HEK293 (cell line): Measurements from ENCODE around the gene SPDYC.

Experiments used
- CTCF ChIA-PET: fragments of 350-600 bp; formaldehyde crosslinking; extraction: SDS; loops from one replicate; lab custom pipeline; 2021; ENCODE audit warnings: antibody characterized with exemption; lab: Yijun Ruan, JAX
- POLR2A ChIA-PET: fragments of 300-600 bp; formaldehyde crosslinking; extraction: SDS; loops from one replicate; lab custom pipeline; 2020; ENCODE audit warnings: antibody characterized with exemption, inconsistent platforms; lab: Yijun Ruan, JAX
- H3K27ac ChIP-seq: fragments of 200-500 bp; sonication (Bioruptor generic); 2 replicates; pipeline ENCODE4 v1.5.1; 2014; ENCODE audit warnings: low read depth, low read length, control low read depth, inconsistent platforms; ENCODE audit errors: extremely low read depth
- H3K36me3 ChIP-seq, 2 experiments: fragments of 200-500 bp in 1 of 2; sonication (Bioruptor generic) in 1 of 2; 1 replicate in 1 of 2; 2 replicates in 1 of 2; pipeline ENCODE4 v1.5.1; 2014 to 2017; ENCODE audit warnings: inconsistent platforms in 2 of 2, low read length in 2 of 2; ENCODE audit not compliant: control insufficient read depth in 2 of 2, insufficient read depth in 1 of 2
- H3K4me1 ChIP-seq: fragments of 200-500 bp; sonication (Bioruptor generic); 2 replicates; pipeline ENCODE4 v1.5.1; 2014; ENCODE audit warnings: mild to moderate bottlenecking, low read length, inconsistent platforms; ENCODE audit not compliant: control insufficient read depth, insufficient read depth
- H3K4me3 ChIP-seq: 2 replicates; pipeline ENCODE4 v1.5.1; 2011; ENCODE audit warnings: low read depth, mild to moderate bottlenecking, control low read depth, low read length, moderate library complexity
- H3K9me3 ChIP-seq: fragments of 200-500 bp; sonication (Bioruptor generic); 2 replicates; pipeline ENCODE4 v1.5.1; 2014; ENCODE audit warnings: low read depth, low read length, inconsistent platforms; ENCODE audit not compliant: control insufficient read depth, insufficient read depth
- GLI2 ChIP-seq: fragments of 450-650 bp; formaldehyde crosslinking; IDR thresholded peaks from 2 replicates; pipeline ENCODE4; 2017; ENCODE audit warnings: missing biosample characterization, missing genetic modification characterization, low read depth, borderline replicate concordance
- GLI4 ChIP-seq: fragments of 450-650 bp; formaldehyde crosslinking; IDR thresholded peaks from 2 replicates; pipeline ENCODE4 v1.5.1; 2016; ENCODE audit warnings: missing biosample characterization, missing genetic modification characterization
- KLF9 ChIP-seq: fragments of 450-650 bp; formaldehyde crosslinking; IDR thresholded peaks from 2 replicates; pipeline ENCODE4 v1.5.1; 2016; ENCODE audit warnings: missing biosample characterization, missing genetic modification characterization, low read depth
- SALL2 ChIP-seq: fragments of 450-650 bp; formaldehyde crosslinking; IDR thresholded peaks from 2 replicates; pipeline ENCODE4 v1.5.0; 2017; ENCODE audit warnings: missing biosample characterization, mild to moderate bottlenecking, missing genetic modification characterization, borderline replicate concordance
- SCRT1 ChIP-seq: fragments of 450-650 bp; formaldehyde crosslinking; IDR thresholded peaks from 2 replicates; pipeline ENCODE4 v1.5.1; 2016; ENCODE audit warnings: missing biosample characterization, missing genetic modification characterization, borderline replicate concordance
- SCRT2 ChIP-seq: fragments of 450-650 bp; formaldehyde crosslinking; IDR thresholded peaks from 2 replicates; pipeline ENCODE4 v1.5.1; 2016; ENCODE audit warnings: missing biosample characterization, missing genetic modification characterization
- SP2 ChIP-seq: fragments of 450-650 bp; formaldehyde crosslinking; IDR thresholded peaks from 2 replicates; pipeline ENCODE4 v1.5.1; 2016; ENCODE audit warnings: missing biosample characterization, missing genetic modification characterization
- ZFHX2 ChIP-seq: fragments of 450-650 bp; formaldehyde crosslinking; conservative IDR thresholded peaks from 2 replicates; pipeline ENCODE4 v1.5.1; 2016; ENCODE audit warnings: missing biosample characterization, missing genetic modification characterization
- ZNF174 ChIP-seq: fragments of 450-650 bp; formaldehyde crosslinking; IDR thresholded peaks from 2 replicates; pipeline ENCODE4 v1.5.0; 2017; ENCODE audit warnings: missing biosample characterization, mild to moderate bottlenecking, missing genetic modification characterization
- ZNF248 ChIP-seq: fragments of 450-650 bp; formaldehyde crosslinking; IDR thresholded peaks from 2 replicates; pipeline ENCODE4 v1.5.1; 2017; ENCODE audit warnings: missing biosample characterization, missing genetic modification characterization
- ZNF37A ChIP-seq: fragments of 450-650 bp; IDR thresholded peaks from 2 replicates; pipeline ENCODE4 v1.5.1; 2018; ENCODE audit warnings: missing biosample characterization, missing genetic modification characterization
- ZNF707 ChIP-seq: fragments of 450-650 bp; formaldehyde crosslinking; IDR thresholded peaks from 2 replicates; pipeline ENCODE4 v1.5.1; 2016; ENCODE audit warnings: missing biosample characterization, missing genetic modification characterization
- ZNF776 ChIP-seq: fragments of 450-650 bp; formaldehyde crosslinking; IDR thresholded peaks from 2 replicates; pipeline ENCODE4 v1.5.0; 2017; ENCODE audit warnings: missing biosample characterization, missing genetic modification characterization, borderline replicate concordance
- ZNF785 ChIP-seq: fragments of 450-650 bp; formaldehyde crosslinking; IDR thresholded peaks from 2 replicates; pipeline ENCODE4 v1.5.1; 2016; ENCODE audit warnings: missing biosample characterization, missing genetic modification characterization
- TF ChIP-seq, protein P1 (sequence below): fragments of 450-650 bp; formaldehyde crosslinking; IDR thresholded peaks from 2 replicates; pipeline ENCODE4 v1.5.1; 2017; ENCODE audit warnings: missing biosample characterization, missing genetic modification characterization
- TF ChIP-seq, protein P2 (sequence below): fragments of 450-650 bp; IDR thresholded peaks from 2 replicates; pipeline ENCODE4 v1.5.1; 2018; ENCODE audit warnings: missing biosample characterization, mild to moderate bottlenecking, missing genetic modification characterization
- TF ChIP-seq, protein P3 (sequence below): fragments of 450-650 bp; IDR thresholded peaks from 2 replicates; pipeline ENCODE4 v1.5.1; 2018; ENCODE audit warnings: missing biosample characterization, missing genetic modification characterization
- TF ChIP-seq, protein P4 (sequence below): fragments of 450-650 bp; formaldehyde crosslinking; optimal IDR thresholded peaks from 2 replicates; pipeline ENCODE3; 2016; ENCODE audit warnings: missing biosample characterization, mild to moderate bottlenecking, missing genetic modification characterization

The SPDYC gene

DNA sequence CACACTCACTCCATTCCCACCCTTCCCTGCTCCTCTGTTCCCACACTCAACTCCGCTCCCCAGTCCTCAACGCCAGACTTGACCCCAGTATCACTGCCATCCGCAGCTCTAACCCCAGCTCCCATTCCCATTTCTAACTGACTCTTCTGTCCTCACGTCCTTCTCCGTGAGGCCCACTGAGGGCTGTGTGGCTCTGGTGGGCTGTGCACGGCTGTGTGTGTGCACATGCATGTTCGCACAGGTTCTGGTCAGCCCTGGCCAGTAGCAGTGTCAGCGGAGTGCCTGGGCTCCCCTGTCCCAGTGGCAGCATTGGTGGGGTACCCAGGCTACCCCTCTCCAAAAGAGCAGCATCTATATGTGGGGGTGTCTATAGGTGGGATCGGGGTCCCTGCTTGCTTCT, 16.7 kb downstream of the SPDYC start (continued):
- TF ChIP-seq, protein P1, sequence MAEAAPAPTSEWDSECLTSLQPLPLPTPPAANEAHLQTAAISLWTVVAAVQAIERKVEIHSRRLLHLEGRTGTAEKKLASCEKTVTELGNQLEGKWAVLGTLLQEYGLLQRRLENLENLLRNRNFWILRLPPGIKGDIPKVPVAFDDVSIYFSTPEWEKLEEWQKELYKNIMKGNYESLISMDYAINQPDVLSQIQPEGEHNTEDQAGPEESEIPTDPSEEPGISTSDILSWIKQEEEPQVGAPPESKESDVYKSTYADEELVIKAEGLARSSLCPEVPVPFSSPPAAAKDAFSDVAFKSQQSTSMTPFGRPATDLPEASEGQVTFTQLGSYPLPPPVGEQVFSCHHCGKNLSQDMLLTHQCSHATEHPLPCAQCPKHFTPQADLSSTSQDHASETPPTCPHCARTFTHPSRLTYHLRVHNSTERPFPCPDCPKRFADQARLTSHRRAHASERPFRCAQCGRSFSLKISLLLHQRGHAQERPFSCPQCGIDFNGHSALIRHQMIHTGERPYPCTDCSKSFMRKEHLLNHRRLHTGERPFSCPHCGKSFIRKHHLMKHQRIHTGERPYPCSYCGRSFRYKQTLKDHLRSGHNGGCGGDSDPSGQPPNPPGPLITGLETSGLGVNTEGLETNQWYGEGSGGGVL: no peak
- TF ChIP-seq ZNF174: no peak
- no peak for TF ChIP-seq GLI4

DNA sequence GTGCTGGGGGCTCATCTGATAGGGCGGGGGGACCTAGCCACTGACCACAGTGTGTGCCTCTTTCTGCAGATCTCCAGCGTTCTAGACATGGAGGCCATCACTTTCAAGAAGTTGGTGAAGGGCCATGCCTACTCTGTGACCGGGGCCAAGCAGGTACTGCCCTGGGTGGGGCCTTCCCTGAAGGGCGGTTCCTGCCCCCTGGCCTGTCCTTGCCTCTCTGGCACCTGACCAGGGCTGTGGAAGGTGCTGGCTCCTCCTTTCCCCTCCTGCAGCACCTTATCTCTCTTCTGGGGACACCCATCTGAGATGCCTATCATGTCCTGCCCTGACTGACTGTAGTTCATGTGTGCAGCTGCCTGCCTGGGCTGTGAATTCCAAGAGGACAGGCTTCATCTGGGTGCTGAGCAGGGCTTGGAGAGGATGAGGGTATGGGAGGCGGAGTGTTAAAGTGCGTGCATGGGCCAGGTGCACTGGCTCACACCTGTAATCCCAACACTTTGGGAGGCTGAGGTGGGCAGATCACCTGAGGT, 17.2 kb downstream of the SPDYC start:
- Histone ChIP-seq H3K9me3 (no peaks in the 10 kb centered on the region), H3K4me1 (no peaks in the 10 kb centered on the region)
- no peak for TF ChIP-seq ZFHX2 (tag by site-specific recombination)
- no peak for TF ChIP-seq ZNF248 (tag by site-specific recombination)
- TF ChIP-seq SP2 (tag by site-specific recombination): peak; percentile 32
- TF ChIP-seq, all 188 proteins: peak for 1
- POLR2A ChIA-PET: interaction anchor here (1.2 to 1.6 kb wide), 2 partner anchors 10 to 52 kb away, joined by 3 to 11 read pairs; partner anchors contain the start of gene SYVN1
- H3K4me3 ChIP-seq: no peak overlapping the region
- CTCF ChIA-PET: interaction anchor here (1.1 kb wide), 1 partner anchor 16 kb away, joined by 3 read pairs; no protein-coding TSS in a partner anchor
- no peak overlapping the region for H3K27ac ChIP-seq
- H3K36me3 ChIP-seq: peaks cover 9 to 84% of the 10 kb centered on the region in 2 experiments; a peak in 2 of 3 replicates

DNA sequence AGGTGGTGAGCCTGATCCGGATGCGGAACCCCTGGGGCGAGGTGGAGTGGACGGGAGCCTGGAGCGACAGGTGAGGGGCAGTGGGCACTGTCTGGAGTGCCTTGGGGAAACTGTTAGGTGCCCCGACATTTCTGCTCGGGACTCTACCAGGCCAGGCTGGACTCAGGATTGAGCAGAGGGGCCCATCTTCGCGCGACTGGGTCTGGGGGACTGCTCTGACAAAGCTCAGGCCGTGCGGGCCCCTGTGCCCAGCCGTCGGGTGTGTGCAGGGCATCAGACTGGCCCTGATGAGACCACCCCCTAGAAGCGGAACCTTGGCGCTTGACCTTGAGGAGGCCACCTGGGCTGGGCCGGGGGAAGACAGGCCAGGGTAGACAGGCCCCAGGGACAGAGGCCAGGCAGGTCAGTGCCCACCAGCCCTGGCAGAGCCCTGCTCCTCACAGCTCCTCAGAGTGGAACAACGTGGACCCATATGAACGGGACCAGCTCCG, 18.0 kb downstream of the SPDYC start:
- H3K27ac ChIP-seq: no peak overlapping the region
- H3K4me3 ChIP-seq: no peak overlapping the region
- no peaks in the 10 kb centered on the region for H3K4me1 ChIP-seq
- no peaks in the 10 kb centered on the region for H3K9me3 ChIP-seq
- CTCF ChIA-PET: interaction anchor here (0.5 to 1.1 kb wide), 2 partner anchors 16 to 18 kb away, joined by 3 read pairs; no protein-coding TSS in a partner anchor
- POLR2A ChIA-PET: interaction anchor here (1.2 kb wide), 1 partner anchor 9 kb away, joined by 3 read pairs; no protein-coding TSS in a partner anchor
- TF ChIP-seq, protein P1: no peak
- TF ChIP-seq ZNF707 (tag by site-specific recombination): no peak
- TF ChIP-seq SCRT1 (tag by site-specific recombination): peak; percentile 20; the same call in 1 of the 2 replicates
- TF ChIP-seq KLF9 (tag by site-specific recombination): no peak
- peak; percentile 69 for TF ChIP-seq SCRT2 (tag by site-specific recombination)
- TF ChIP-seq ZNF785 (tag by site-specific recombination): no peak
- TF ChIP-seq ZNF776 (tag by site-specific recombination): no peak
- H3K36me3 ChIP-seq: peaks cover 9 to 86% of the 10 kb centered on the region in 2 experiments; a peak in 2 of 3 replicates

DNA sequence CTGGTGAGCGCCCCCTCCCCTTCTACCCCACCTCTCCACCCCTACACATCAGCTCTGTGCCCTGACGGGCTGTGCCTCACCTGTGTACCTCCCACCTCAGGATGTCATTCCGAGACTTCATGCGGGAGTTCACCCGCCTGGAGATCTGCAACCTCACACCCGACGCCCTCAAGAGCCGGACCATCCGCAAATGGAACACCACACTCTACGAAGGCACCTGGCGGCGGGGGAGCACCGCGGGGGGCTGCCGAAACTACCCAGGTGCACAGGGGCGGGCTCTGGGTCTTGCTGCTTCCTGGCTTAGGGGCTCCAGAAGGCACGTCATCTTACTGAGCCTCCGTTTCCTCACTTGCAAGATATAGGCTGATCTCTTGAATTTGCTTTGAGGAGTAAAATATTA, 18.5 kb downstream of the SPDYC start:
- H3K36me3 ChIP-seq: peaks cover 9 to 83% of the 10 kb centered on the region in 2 experiments; a peak in 2 of 3 replicates
- no peaks in the 10 kb centered on the region for H3K4me1 ChIP-seq
- no peak overlapping the region for H3K4me3 ChIP-seq
- TF ChIP-seq, protein P2, sequence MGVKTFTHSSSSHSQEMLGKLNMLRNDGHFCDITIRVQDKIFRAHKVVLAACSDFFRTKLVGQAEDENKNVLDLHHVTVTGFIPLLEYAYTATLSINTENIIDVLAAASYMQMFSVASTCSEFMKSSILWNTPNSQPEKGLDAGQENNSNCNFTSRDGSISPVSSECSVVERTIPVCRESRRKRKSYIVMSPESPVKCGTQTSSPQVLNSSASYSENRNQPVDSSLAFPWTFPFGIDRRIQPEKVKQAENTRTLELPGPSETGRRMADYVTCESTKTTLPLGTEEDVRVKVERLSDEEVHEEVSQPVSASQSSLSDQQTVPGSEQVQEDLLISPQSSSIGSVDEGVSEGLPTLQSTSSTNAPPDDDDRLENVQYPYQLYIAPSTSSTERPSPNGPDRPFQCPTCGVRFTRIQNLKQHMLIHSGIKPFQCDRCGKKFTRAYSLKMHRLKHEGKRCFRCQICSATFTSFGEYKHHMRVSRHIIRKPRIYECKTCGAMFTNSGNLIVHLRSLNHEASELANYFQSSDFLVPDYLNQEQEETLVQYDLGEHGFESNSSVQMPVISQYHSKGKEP (tag by site-specific recombination): no peak
- TF ChIP-seq GLI2: no peak
- no peak for TF ChIP-seq SALL2 (tag by site-specific recombination)
- TF ChIP-seq, protein P3, sequence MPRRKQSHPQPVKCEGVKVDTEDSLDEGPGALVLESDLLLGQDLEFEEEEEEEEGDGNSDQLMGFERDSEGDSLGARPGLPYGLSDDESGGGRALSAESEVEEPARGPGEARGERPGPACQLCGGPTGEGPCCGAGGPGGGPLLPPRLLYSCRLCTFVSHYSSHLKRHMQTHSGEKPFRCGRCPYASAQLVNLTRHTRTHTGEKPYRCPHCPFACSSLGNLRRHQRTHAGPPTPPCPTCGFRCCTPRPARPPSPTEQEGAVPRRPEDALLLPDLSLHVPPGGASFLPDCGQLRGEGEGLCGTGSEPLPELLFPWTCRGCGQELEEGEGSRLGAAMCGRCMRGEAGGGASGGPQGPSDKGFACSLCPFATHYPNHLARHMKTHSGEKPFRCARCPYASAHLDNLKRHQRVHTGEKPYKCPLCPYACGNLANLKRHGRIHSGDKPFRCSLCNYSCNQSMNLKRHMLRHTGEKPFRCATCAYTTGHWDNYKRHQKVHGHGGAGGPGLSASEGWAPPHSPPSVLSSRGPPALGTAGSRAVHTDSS (tag by site-specific recombination): no peak
- no peak for TF ChIP-seq ZNF37A
- TF ChIP-seq, protein P4, sequence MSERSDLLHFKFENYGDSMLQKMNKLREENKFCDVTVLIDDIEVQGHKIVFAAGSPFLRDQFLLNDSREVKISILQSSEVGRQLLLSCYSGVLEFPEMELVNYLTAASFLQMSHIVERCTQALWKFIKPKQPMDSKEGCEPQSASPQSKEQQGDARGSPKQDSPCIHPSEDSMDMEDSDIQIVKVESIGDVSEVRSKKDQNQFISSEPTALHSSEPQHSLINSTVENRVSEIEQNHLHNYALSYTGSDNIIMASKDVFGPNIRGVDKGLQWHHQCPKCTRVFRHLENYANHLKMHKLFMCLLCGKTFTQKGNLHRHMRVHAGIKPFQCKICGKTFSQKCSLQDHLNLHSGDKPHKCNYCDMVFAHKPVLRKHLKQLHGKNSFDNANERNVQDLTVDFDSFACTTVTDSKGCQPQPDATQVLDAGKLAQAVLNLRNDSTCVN: no peak
- CTCF ChIA-PET: interaction anchor here (0.5 to 1.1 kb wide), 3 partner anchors 15 to 62 kb away, joined by 3 to 4 read pairs (median 3); no protein-coding TSS in a partner anchor
- POLR2A ChIA-PET: interaction anchor here (1.2 kb wide), 1 partner anchor 9 kb away, joined by 3 read pairs; no protein-coding TSS in a partner anchor
- no peak overlapping the region for H3K27ac ChIP-seq
- H3K9me3 ChIP-seq: no peaks in the 10 kb centered on the region
